GM19467 (cell line): ENCODE results near the gene SLIT3.

Experiments
- ATAC-seq: cut with Tn5 transposase; IDR thresholded peaks from one replicate; pipeline ENCODE4 v1.9.1; 2021; ENCODE audit warnings: mild to moderate bottlenecking, moderate library complexity; ENCODE audit not compliant: unreplicated experiment

SLIT3 gene

DNA sequence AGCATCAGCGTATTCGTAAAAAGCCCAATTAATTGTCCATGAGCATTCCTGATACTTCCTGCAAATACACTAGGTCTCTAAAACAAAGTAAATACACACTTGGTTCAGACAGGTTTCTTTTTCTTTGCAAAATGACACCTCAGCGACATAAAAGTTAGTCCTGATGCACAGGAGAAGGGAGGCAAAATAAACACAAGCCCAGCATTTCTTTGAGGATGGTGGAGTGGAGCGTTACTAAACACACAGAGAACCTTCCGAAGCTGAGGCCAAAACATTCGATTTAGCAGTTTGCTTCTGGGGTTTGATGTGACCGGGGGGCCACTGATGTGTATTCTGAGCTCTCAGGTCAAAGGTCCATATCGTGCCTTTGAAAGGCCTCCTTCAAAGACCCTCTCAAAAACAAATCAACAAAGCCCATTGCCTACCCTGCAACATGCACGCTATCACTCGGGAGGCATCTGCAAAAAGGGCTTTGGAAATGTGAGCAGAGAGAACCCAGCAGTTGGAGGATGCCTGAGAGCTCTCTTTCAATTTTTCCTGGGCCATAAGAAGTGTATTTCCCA is 453.3 kb downstream of the SLIT3 start:
- no peak for ATAC-seq

DNA sequence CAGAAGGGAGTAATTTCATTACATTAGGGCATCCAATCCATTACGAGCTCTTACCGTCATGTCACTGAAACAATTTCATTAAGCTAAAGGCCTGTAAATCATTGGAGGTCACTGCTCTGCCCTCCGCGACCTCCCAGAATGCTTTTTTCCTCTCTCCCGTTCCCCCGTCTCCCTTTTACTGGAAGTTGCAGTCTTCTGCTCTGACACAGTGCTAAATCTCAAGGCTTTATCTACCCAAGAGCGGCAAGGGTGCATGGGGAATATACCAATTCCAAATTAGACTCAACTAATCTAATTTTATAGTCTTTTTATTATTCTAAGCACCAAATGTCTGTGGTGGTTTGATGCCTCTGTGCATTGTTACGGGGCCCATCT is 456.0 kb downstream of the SLIT3 start:
- ATAC-seq: no peak

DNA sequence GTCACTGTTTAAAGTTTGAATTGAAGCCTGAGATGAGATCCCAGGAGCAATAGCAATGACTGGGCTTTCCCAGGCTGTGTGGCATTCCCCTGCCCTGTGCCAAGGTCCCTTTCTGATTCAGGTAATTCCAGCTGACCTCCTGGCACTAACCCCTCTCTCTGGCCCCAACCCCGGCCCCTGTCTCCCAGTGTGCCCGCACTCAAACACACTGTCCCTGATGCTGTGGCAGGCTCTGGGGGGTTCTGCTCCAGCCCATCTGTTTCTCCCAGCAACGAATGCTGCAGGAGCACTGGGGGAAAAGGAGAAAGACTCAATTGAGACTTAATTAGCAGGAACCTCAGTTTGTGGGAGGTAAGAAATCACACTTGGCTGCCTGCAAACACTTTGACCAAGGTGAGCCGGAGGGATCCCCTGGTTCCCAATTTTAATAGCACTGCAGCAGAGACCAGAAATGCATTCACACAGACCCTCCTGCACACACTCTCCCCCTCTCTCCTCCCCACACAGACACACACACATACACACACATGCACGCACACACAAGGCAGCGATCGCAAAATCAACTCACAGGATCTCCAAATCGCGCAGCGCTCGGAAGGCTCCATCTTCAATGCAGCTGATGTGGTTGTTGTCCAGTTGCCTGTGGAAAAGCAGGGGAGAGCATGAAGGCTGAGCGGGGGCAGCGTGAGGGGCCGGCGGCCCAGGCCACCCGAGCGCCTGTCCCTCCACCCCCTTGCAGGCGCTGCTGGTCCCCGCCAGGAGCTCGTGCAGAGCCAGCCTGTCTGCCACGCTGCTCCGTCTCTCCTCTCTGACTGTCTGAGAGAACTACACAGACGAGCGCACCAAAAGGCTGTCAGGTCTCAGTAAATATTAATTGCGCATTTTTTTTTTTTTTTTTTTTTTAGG is 456.7 kb downstream of the SLIT3 start:
- no peak for ATAC-seq

DNA sequence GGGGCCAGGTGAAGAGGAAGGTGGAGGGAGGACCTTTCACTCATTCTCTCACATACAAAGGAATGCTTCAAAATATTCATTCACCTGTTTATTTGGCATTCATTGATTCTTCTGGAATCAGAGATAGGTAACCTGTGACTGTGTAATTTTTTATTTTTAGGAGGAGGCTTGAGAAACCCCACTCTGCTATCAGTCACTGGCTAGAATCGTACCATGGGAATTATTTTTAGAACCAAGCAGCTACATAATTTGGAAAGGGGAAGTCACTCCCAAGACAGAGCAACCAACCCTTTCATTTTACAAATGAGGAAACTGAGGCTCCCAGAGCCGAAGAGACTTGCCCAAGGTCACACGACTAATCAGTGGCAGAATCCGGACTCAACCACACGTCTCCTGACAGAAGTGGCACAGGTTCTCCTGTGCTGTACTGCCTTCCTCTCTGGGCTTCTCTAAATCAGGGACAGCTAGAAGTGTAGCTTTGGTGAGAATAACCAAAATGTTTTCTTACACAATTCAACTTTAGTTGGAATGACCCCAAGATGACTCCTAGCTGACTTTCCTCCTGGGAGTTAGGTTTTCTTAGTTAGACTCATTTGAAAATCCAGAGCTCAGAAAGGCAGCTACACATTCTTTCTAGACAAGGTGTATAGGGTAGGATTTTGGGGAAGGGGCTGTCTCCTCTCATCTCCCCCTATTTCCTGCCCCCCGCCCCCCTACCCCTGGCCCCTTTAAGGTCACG is 457.5 kb downstream of the SLIT3 start:
- ATAC-seq: no peak

DNA sequence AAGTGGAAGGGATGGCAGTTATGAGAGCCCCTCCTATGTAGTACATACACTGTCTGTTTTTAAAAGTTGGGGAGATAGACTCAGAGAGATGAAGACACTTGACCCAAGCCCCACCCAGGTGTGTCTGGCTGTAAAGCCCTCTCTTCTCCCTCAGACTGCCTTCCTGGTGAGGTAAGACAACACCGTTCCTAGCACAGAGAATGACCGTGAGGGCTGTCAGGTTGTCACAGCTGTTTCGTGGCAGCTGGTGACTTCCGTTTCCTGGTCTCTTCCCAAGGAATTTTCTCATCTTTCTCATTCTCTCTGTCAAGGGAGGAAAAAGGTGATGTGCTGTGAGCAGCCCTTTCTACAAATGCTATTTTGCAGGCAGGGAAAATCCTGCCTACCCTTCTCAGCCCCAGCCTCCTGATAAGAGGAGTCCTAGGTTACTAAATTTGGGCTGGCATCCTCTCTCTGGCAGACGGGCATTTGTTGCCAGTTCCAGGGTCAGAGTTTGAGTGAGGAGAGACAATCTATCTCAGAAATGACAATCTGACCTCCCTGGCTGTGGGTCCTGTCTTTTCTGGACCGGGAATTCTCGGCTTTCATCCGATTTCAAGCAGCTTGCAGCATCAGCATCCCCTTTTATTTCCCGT is 458.3 kb downstream of the SLIT3 start:
- ATAC-seq: no peak

DNA sequence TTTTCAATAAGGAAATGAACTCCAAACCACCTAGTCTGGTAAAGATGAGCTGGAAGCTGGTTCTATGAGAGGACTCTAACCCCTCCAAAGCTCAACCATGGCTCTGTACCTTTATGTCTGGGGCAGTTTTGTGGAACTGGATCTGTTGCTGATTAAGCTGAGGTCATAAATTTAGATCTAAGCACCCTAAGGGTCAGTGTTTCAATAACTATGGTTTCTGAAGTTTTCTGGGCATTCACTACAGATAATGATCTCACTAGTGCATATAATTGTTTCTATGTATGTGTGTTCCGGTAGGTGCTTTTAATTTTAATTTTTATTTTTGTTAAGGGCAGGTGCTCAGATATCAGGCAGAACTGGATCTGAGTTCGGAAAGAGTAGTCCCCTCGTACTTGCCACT is 463.1 kb downstream of the SLIT3 start:
- ATAC-seq: no peak

DNA sequence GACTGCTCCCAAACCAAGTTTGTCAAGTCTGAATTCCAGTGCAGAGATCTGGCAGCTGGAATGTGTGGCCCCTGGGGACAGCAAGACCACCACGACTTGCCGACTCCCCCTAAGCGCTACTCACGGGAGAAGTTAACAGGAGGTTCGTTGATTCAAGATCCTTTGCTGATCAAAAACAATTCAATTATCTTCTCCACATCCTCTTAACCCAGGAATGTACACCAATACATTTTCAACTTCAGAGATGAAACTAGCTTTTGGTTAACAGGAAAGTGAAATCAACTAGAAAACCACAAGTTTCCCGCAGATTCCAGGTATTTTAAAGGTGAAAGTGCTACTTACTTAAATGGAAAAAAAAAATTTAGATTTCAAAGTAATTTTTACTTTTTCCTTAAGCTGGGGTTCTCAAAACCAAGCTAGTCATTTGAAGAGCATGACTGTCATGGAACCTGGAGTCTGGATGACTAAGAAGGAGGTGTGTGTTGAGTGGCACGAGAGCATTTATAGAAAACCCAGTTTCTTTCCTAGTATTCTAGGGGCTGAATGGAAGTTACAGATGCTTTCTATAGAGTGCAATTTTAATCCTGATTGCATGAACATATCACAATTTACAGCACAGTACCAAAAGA is 464.2 kb downstream of the SLIT3 start:
- ATAC-seq: no peak

DNA sequence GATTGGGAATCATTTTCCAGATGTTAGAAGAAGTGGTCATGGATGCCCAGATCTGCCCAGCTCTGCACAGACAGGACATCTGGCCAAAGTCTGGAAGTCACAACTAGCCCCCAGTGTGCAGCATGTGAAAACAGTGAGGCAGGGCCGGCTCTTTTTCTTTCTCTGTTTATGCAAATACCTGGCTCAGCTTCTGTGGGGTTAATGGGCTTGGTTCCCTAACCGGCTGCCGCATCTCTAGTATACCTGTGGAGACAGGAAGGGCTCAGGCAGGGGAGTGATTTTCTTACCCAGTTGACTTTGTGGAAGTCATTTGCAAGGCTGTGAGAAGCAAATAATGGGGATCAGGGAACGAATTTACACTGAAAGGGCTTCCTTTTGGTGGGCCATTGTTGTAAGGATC is 467.0 kb downstream of the SLIT3 start:
- no peak for ATAC-seq

DNA sequence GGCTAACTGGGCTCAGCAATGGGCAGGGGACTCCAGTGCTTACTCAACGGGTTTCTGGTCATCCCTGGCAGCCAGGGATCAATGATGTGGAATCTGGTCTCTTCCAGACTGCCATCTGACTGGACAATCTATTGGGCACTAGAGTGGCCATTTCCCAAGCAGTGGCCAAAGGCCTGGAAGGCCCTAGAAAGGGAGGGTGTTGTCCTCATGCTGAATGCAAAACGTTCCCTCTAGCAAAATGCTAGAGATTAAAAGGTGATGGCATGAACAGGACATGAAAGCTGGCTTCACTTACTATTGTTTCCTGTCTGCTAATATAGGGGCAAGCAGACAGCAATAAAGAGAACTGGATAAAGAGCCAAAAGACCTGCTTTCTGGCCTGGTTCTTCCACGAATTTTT is 467.6 kb downstream of the SLIT3 start:
- no peak for ATAC-seq

DNA sequence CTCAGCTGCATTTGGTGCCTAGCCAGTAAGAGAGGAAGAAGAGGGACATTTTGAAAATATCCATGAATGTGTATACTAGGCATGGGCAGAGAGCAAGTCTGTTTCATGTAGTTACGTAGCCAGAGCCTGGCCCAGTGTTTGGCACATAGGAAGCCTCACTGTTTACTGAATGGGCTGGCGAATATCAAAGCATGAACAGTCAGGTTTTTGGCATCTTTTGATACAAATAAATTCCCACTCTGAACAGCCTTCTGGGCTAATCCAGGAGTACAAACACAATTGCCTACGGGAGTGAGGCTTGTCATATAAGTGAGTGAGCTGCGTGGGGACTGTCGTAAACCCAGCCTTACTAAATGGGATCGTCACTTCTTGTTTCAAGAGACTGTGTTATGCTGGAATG is 468.6 kb downstream of the SLIT3 start:
- ATAC-seq: no peak

DNA sequence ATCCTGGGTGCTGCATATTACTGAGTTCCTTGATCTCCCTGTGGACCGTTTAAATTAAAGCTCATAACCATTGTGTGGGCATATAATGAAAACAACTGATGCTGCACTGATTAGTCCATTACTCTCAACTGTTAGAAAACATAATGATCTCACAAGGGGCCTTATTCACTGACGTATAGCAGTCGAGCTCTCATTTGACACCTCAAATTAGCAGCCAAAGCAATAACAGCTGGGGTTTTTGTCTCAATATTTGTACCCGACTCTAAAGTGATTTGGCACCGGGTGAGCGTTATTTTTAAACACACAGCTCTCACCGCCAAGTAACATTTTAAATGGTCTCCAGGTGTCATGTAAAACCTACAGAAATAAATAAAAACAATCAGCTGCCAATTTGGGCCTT is 469.6 kb downstream of the SLIT3 start:
- no peak for ATAC-seq

DNA sequence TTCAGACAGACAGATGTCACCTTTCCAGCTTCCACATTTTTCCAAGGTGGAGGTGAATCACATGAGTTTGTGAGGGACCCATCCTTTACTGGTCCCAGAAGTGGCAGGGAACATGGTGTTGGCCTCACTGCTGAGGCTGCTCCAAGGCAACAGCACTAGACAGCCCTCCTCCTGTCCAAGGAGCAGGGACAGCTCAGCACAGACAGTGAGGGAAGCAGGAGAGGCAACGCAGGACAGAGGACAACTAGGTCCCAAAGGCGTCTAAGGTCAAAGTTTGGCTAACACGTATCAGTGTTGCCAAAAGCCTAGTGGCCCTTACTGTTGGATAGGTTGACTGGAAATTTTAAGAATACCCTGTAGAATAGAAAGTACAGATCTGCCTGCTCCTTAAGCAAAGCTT is 470.1 kb downstream of the SLIT3 start:
- no peak for ATAC-seq

DNA sequence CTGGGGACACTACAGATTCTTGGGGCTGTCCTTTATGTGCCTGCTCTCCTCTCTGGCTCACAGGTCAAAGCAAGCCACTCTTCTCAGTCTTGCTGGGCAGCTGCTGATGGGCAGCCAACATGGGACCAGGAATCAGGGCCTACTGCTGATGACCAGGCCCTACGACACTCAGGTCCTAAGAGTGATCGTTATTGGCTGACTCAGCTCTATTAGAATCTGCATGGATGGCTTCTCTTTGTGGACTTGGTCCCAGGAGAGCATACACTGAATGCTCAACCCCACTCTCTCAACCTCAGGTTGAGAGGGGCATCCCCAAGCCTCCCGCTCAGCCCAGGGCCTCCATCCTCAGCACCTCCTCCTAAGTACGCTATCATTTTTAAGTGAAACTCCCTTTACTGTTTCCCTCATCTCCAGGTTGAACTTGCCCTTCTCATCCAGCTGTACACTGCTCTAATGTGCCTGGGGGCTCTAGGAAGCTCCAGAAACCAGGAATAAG is 471.0 kb downstream of the SLIT3 start:
- ATAC-seq: no peak

DNA sequence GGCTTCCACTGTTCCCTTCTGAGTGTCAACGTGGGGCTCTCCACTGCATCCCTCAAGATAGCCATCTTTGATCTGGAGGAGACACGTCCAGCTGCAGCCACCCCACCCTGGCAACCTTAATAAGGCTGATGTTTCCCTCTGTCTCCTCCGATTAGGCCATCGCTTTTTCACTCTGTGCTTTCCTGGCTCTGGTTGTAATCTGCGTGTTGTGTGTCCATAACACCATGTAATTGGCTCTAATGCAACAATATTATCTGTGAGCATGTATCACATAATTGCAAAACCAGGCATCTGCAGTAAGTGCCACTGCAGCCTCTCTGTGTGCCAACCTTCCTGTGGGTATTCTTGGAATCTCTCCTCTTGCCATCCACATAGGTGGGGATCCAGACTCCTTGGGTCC is 471.9 kb downstream of the SLIT3 start:
- no peak for ATAC-seq

DNA sequence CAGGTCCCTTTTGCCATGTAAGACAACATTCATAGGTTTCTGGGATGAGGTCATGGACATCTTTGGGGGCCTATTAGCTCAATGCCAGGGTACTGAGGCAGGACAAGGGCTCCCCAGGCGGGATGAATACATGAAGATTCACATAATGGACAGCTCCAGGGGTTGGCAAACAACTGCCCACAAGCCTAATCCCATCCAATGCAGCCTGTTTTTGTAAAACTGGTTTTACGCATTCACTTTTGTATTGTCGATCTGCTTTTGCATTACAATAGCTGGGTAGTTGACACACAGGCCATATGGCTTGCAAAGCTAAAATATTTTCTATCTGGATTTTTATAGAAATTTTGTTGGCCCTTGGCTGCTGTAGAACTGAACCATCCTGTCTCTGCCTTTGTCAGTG is 473.3 kb downstream of the SLIT3 start:
- ATAC-seq: no peak

DNA sequence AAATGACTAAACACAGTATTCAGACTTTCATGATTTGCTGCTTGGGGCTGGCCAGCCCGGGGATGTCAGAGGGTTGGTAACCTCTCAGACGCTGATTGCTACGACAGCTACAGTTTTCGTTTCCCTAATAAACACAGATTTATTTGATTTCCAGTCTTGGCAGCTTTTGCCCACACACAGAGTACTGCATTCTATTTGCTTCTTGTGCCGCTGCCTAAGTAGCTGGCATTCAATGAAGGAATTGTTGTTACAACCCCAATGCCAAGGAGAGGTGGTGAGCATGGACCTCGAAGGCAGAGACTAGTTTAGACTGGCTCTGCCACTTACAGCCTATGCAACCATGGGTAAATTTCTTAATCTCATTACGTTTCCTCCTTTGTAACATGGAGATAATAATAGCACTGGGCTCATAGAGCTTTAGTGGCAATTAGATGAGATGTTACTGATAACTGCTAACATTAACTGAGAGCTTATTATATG is 474.7 kb downstream of the SLIT3 start:
- ATAC-seq: no peak

DNA sequence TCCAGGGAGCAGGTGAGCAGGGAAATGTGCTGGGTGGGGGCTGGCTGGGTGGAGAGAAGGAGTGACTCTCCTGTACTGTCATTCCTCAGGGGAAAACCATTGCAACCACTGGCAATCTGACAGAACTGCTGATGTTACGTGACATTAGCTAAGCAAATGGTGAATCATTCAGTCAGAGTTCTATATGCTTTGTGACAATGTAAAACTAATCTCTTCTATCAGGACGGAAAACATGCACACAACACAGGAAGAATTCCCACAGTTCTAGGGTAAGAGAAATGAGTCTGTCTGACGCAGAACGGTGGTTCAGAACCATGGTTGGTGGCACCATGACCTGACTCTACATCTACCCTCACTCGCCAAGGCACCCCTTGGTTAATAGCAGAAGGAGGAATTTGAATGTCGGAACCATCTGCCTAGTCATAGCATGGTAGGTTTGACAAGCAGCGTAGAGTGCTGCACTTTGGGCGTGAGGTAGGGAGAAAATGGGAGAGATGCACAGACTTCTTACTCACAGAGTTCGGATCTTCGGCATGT is 478.1 kb downstream of the SLIT3 start:
- ATAC-seq: no peak

DNA sequence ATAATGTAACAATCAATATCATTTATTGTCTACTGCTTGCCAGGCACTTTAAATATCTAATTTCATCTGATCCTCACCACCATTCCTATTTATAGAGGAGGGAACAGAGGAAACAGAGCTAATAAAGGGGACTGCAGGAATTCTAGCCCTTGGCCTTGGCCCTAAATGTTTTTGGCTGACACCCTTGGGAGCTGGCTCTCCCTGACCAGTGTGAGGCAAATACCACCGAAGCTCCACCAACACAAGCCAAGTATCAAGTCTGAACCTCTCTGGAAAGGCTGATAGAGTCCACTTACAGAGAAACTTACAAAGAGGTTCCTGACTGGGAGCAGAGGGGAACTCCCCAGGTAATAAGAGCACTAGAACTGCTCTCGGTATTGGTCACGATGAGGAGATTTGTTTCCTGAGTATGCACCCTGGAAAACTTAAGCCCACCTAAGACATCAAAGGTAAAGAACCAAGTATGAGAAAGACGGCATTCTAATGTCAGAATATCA is 478.6 kb downstream of the SLIT3 start:
- no peak for ATAC-seq

DNA sequence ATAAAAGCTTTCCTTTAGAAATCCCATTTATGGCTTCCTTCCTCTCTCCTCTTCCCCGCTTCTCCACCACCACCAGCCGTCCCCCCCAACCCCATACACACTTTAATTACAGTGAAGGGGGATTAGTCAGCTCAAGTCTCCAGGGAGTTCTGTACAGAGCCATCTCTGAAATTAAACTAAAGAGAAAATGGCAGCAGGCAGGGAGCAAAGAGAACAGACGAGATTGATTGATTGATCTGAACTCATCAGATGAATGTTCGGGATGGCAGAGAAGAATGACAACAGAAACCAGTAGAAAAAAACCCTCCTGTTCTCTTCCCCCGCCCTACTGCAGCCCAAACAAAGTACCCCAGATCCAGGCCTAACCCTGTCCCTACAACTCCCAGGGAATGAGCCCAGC is 480.1 kb downstream of the SLIT3 start:
- no peak for ATAC-seq

DNA sequence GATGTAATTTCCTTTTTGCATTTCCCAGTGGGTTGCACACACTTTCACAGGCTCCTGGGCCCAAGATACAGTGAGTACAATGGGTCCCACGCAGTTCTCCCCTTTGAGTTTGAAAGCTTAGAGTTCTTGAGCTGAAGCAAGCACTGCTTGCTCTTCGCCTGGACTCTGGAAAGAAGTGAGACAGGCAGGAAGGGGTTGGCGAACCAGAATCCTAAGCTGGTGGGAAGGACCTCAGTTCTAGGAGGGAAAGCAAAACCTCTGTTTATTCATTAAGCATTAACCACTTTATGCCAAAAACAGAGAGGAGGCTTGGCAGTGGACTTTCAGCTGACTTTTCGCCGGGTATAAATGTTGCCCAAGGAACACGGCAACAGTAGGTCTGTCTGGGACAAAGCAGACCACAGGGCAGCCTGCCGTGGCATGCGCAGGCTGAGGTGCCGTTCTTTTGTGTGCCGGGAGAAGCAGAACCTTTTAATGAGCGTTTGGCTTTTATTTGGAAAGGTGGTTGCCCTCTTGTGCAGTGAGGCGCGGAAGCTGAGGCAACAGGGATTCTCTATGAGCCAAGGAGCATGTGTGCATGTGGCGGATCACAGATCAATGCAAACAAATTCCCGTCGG is 481.8 kb downstream of the SLIT3 start:
- ATAC-seq: no peak
